ENCODE data around the gene PDSS1. TPM values are rescaled to one million over a fixed set of nuclear protein-coding genes. Genes with fewer than 3 reads are reported as not detected.

The PDSS1 gene
- total RNA-seq, 2 donors from 2014 or later: 1.6 to 9.3 TPM

DNA sequence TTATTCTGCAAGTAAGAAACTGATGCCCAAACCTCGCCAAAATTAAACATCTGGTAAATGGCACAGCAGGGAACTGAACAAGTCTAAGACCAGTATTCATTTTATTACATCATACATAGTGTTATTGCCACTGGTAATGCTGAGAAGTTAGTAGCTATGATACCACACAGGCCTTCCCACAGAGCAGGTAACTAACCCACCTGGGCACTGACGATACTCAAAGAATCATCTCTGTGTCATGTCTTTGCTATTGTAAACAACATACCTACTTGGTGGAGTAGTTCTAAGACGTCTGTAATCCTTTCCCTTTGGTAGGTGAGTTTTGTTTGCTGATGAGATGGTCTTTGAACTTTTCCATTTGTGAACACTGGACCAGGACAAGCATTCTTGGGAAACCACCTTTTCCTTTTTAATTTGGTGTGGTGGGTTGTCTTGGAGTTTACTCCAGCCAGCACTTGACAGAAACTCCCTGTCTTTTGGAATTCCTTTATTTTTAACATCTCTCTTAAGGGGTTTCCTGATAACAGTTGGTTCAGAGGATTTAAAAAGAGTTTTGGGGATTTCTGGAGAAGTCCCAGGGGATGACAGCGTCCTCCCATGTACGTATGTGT lies 40.9 kb downstream of the PDSS1 start:
- Histone ChIP-seq H3K9me3 (no peaks in the 10 kb centered on the region), H3K27ac (no peak overlapping the region), H3K4me1 (no peaks in the 10 kb centered on the region), H3K4me3 (no peak overlapping the region), H3K36me3 (replicated peaks in 1 of 2; ENCODE audit: insufficient read depth in 1 of 2, low read depth in 2 of 2) (no peaks in the 10 kb centered on the region), H3K27me3 (no peaks in the 10 kb centered on the region)
- TF ChIP-seq, protein P1, sequence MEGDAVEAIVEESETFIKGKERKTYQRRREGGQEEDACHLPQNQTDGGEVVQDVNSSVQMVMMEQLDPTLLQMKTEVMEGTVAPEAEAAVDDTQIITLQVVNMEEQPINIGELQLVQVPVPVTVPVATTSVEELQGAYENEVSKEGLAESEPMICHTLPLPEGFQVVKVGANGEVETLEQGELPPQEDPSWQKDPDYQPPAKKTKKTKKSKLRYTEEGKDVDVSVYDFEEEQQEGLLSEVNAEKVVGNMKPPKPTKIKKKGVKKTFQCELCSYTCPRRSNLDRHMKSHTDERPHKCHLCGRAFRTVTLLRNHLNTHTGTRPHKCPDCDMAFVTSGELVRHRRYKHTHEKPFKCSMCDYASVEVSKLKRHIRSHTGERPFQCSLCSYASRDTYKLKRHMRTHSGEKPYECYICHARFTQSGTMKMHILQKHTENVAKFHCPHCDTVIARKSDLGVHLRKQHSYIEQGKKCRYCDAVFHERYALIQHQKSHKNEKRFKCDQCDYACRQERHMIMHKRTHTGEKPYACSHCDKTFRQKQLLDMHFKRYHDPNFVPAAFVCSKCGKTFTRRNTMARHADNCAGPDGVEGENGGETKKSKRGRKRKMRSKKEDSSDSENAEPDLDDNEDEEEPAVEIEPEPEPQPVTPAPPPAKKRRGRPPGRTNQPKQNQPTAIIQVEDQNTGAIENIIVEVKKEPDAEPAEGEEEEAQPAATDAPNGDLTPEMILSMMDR (IDR thresholded peaks at IDR 0.05): no peak
- no peak for TF ChIP-seq POLR2A (IDR thresholded peaks at IDR 0.05)
- ATAC-seq: no peak
- no peak for DNase-seq
- WGBS, 2 donors: 64 to 73% methylated on average over 5 of the region's 5 CpGs
- intact Hi-C loops (cut with DNase I): no loop called here

DNA sequence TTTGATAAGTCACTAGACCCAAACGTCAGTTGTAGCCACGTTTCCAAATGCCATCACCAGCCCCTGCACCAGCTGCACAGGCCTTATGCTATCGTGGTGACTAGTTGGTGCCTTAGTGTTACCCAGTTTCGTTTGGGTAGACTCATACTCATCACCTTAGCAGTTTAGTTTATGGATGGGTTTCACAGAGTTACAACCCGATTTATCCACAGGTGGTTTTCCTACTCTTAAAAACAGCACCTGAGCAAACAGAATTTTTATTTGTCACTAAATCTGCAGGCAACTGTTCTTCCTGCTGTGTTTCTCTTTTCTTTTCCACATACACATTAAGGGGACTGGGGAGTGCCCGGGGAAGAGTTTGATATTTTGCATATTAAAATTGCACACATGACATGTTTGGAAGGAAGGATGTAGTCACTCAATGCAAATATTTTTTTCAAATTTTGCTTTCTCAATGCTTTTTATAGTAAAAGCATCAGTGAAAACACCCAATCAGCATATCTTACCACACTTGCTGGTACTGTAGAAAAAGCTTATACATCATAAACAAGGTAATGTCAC lies 41.6 kb downstream of the PDSS1 start:
- ATAC-seq (no peak), DNase-seq (no peak)
- Histone ChIP-seq H3K36me3 (replicated peaks in 1 of 2; ENCODE audit: insufficient read depth in 1 of 2, low read depth in 2 of 2) (no peaks in the 10 kb centered on the region), H3K27me3 (no peaks in the 10 kb centered on the region), H3K27ac (no peak overlapping the region), H3K4me3 (no peak overlapping the region), H3K4me1 (no peaks in the 10 kb centered on the region), H3K9me3 (no peaks in the 10 kb centered on the region)
- WGBS, 2 donors: 67 to 72% methylated on average over 6 of the region's 6 CpGs
- no peak for TF ChIP-seq POLR2A (IDR thresholded peaks at IDR 0.05)
- TF ChIP-seq, protein P1 (IDR thresholded peaks at IDR 0.05): no peak
- intact Hi-C loops (cut with DNase I): no loop called here

DNA sequence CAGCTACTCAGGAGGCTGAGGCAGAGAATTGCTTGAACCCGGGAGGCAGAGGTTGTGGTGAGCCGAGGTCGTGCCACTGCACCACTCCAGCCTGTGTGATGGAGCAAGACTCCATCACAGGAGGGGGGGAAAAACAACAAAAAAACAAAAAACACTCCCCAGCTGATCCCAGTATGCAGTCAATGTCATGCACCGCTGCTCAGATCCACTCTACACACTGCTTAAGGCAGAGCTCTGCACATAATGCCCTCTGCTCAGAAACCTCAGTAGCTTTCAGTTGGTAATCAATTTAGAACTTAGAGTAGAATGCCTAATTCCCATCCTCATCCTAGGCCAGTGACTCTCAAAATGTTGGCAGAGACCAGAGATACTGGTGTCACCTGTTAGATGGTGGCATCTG lies 43.9 kb downstream of the PDSS1 start:
- Histone ChIP-seq H3K4me3 (no peak overlapping the region), H3K27ac (no peak overlapping the region), H3K36me3 (replicated peaks in 1 of 2; ENCODE audit: insufficient read depth in 1 of 2, low read depth in 2 of 2) (peaks cover 0 to 4% of the 10 kb centered on the region in 2 donors), H3K9me3 (no peaks in the 10 kb centered on the region), H3K4me1 (no peaks in the 10 kb centered on the region), H3K27me3 (no peaks in the 10 kb centered on the region)
- no peak for ATAC-seq
- intact Hi-C loops (cut with DNase I): no loop called here
- DNase-seq: no peak
- 98 to 100% methylated on average over 4 of the region's 4 CpGs for WGBS, 2 donors
- TF ChIP-seq POLR2A (IDR thresholded peaks at IDR 0.05): no peak
- TF ChIP-seq, protein P1 (IDR thresholded peaks at IDR 0.05): no peak

DNA sequence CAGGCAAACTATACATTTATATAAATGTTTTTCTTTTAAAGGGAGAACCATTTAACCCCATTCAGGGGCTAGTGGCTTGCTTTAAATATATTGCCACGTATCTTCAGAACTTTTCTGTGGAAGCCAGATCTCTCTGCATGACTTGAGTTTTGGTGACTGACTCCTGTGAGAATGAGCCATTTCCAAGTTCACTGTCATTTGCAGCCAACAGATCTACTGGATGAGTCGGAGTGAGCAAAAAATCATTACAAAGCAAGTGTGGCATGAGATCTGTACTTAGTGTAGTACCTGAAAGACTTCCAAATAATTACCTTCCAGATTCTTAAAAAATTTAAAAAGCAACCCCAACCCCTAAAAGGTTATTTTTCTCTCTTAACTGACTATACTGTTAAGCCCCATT lies 45.6 kb downstream of the PDSS1 start:
- H3K4me3 ChIP-seq: no peak overlapping the region
- no peak for TF ChIP-seq POLR2A (IDR thresholded peaks at IDR 0.05)
- TF ChIP-seq, protein P1 (IDR thresholded peaks at IDR 0.05): no peak
- H3K9me3 ChIP-seq: no peaks in the 10 kb centered on the region
- DNase-seq (no peak), ATAC-seq (no peak)
- intact Hi-C loops (cut with DNase I): no loop called here
- H3K27me3 ChIP-seq: no peaks in the 10 kb centered on the region
- H3K27ac ChIP-seq: no peak overlapping the region
- no peaks in the 10 kb centered on the region for H3K4me1 ChIP-seq
- WGBS, 2 donors: 89 to 94% methylated on average over 2 of the region's 2 CpGs
- H3K36me3 ChIP-seq (replicated peaks in 1 of 2; ENCODE audit: insufficient read depth in 1 of 2, low read depth in 2 of 2): peaks cover 0 to 4% of the 10 kb centered on the region in 2 donors

DNA sequence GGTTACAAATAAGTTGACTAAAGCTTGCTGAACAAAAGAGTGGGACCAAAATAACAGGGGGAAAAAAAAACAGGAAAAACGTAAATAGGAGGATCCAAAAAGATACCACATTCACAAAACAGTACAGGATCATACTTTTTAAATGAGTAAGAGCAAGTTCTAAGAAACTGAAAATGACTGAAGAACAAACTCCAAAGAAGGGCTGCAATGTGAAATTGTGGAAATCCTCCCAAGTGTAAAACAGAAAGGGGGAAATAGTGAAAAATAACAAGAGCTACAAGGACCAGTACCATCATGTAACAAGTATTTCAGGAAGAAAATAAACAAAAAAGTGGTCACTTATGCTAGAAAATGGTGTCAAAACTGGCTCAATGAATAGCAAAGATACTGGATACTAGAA lies 46.3 kb downstream of the PDSS1 start:
- Histone ChIP-seq H3K9me3 (no peaks in the 10 kb centered on the region), H3K4me3 (no peak overlapping the region), H3K27me3 (no peaks in the 10 kb centered on the region), H3K36me3 (replicated peaks in 1 of 2; ENCODE audit: insufficient read depth in 1 of 2, low read depth in 2 of 2) (peaks cover 0 to 4% of the 10 kb centered on the region in 2 donors), H3K27ac (no peak overlapping the region), H3K4me1 (no peaks in the 10 kb centered on the region)
- no peak for ATAC-seq
- no peak for DNase-seq
- WGBS, 2 donors: 84 to 86% methylated on average over 1 of the region's 1 CpG
- no peak for TF ChIP-seq POLR2A (IDR thresholded peaks at IDR 0.05)
- TF ChIP-seq, protein P1 (IDR thresholded peaks at IDR 0.05): no peak
- intact Hi-C loops (cut with DNase I): no loop called here
